Measurements from ENCODE around the gene AATF. TPM values are rescaled to one million over a fixed set of nuclear protein-coding genes. Genes with fewer than 3 reads are reported as not detected.
A peak's percentile ranks its signal among the peaks of the same experiment; 100 is the strongest.

The AATF gene
- total RNA-seq, 1 experiment from 2014 or later = 186 TPM

DNA sequence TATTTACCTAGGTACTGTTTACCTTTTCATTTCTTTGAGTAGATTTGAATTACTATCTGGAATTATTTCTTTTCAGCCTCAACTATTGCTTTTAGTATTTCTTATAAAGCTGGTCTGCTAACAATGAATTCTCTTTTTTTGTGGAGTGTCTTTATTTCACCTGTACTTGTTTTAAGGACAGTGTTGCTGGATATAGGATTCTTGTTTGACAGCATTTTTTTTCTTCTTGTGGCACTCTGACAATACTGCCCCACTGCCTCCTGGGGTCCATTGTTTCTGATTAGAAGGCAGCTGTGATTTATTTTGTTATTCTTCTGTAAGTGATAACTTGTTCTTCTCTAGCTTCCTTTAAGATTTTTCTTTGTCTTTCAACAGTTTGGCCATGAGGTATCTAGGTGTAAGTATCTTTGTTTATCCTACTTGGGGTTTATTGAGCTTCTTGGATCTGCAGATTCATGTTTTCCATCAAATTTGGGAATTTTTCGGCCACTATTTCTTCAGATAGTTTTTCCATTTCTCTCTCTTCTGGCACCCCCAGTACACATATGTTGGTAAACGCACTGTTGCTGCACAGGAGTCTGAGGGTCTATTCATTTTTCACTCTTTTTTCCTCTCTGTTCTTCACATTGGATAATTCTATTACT, 130.4 kb downstream of the AATF start:
- DNase-seq = no peak
- BruUV-seq (replicated peaks) = TSS peak; percentile 18

DNA sequence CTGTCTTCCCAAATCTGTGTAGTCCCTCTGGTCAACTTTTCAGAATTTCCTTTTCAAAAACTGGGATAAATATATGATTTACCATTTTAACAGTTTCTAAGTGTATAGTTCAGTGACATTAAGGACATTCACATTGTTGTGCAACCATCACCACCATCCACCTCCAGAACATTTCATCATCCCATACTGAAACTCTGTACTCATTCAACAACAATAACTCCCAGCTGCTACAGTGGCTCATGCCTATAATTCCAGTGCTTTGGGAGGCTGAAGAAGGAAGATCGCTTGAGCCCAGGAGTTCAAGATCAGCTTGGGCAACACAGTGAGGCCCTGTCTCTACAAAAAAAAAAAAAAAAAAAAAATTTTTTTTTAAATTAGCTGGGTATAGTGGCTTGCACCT, 131.0 kb downstream of the AATF start:
- DNase-seq = no peak
- CTCF ChIA-PET = interaction anchor here (1.0 to 1.9 kb wide), 2 partner anchors 11 to 12 kb away, joined by 3 to 8 read pairs; no protein-coding TSS in a partner anchor
- Mint-ChIP-seq H3K27ac (ENCODE audit: unreplicated experiment) (no peak overlapping the region), H3K4me1 (ENCODE audit: low read depth, unreplicated experiment) (no peaks in the 10 kb centered on the region), H3K4me3 (ENCODE audit: low read depth, unreplicated experiment) (no peak overlapping the region), H3K27me3 (ENCODE audit: unreplicated experiment) (no peaks in the 10 kb centered on the region), H3K9me3 (ENCODE audit: low read depth, unreplicated experiment) (peaks cover 4% of the 10 kb centered on the region), H3K36me3 (ENCODE audit: insufficient read depth, unreplicated experiment) (peaks cover 16% of the 10 kb centered on the region)
- TF ChIP-seq, protein P1, sequence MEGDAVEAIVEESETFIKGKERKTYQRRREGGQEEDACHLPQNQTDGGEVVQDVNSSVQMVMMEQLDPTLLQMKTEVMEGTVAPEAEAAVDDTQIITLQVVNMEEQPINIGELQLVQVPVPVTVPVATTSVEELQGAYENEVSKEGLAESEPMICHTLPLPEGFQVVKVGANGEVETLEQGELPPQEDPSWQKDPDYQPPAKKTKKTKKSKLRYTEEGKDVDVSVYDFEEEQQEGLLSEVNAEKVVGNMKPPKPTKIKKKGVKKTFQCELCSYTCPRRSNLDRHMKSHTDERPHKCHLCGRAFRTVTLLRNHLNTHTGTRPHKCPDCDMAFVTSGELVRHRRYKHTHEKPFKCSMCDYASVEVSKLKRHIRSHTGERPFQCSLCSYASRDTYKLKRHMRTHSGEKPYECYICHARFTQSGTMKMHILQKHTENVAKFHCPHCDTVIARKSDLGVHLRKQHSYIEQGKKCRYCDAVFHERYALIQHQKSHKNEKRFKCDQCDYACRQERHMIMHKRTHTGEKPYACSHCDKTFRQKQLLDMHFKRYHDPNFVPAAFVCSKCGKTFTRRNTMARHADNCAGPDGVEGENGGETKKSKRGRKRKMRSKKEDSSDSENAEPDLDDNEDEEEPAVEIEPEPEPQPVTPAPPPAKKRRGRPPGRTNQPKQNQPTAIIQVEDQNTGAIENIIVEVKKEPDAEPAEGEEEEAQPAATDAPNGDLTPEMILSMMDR (IDR thresholded peaks at IDR 0.05; ENCODE audit: unreplicated experiment) = no peak
- no TSS peak for BruUV-seq (replicated peaks)
- intact Hi-C loops (cut with micrococcal nuclease; ENCODE audit: unreplicated experiment) = no loop called here

More for the DNA sequence above, 130.4 kb downstream of the AATF start:
- Mint-ChIP-seq H3K36me3 (ENCODE audit: insufficient read depth, unreplicated experiment) (peaks cover 13% of the 10 kb centered on the region), H3K27ac (ENCODE audit: unreplicated experiment) (no peak overlapping the region), H3K4me3 (ENCODE audit: low read depth, unreplicated experiment) (no peak overlapping the region), H3K27me3 (ENCODE audit: unreplicated experiment) (no peaks in the 10 kb centered on the region), H3K4me1 (ENCODE audit: low read depth, unreplicated experiment) (no peaks in the 10 kb centered on the region), H3K9me3 (ENCODE audit: low read depth, unreplicated experiment) (peaks cover 4% of the 10 kb centered on the region)
- CTCF ChIA-PET = interaction anchor here (1.0 to 1.9 kb wide), 2 partner anchors 11 to 12 kb away, joined by 3 to 8 read pairs; no protein-coding TSS in a partner anchor
- intact Hi-C loops (cut with micrococcal nuclease; ENCODE audit: unreplicated experiment) = no loop called here
- TF ChIP-seq, protein P1 (IDR thresholded peaks at IDR 0.05; ENCODE audit: unreplicated experiment) = no peak

DNA sequence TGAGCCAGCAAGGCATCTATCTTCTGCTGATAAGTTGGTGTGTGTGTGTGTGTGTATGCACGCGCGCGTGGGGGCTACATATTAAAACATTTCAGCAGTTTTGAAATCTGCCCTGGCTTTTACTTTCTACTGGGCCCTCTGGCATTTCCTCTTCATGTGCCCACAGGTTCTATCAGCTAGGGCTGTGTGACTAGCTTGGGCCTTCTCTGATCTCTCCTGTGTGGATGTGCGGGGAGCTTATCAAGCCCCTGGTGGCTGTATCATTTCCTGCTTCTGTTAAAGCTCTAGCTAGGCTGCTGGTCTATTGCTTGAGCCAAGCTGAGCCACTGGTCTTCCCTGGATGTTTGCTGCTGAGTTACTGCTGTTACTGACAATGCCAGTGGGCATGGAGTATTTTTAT, 132.5 kb downstream of the AATF start:
- Mint-ChIP-seq H3K27ac (ENCODE audit: unreplicated experiment) (peak overlapping the region; percentile 3), H3K9me3 (ENCODE audit: low read depth, unreplicated experiment) (peaks cover 4% of the 10 kb centered on the region), H3K4me1 (ENCODE audit: low read depth, unreplicated experiment) (no peaks in the 10 kb centered on the region), H3K36me3 (ENCODE audit: insufficient read depth, unreplicated experiment) (peaks cover 27% of the 10 kb centered on the region), H3K27me3 (ENCODE audit: unreplicated experiment) (no peaks in the 10 kb centered on the region), H3K4me3 (ENCODE audit: low read depth, unreplicated experiment) (no peak overlapping the region)
- no peak for DNase-seq
- intact Hi-C loops (cut with micrococcal nuclease; ENCODE audit: unreplicated experiment) = no loop called here
- no TSS peak for BruUV-seq (replicated peaks)
- CTCF ChIA-PET = interaction anchor here (0.6 to 3.8 kb wide), 6 partner anchors 9 to 127 kb away, joined by 3 to 16 read pairs (median 11); no protein-coding TSS in a partner anchor
- TF ChIP-seq, protein P1 (IDR thresholded peaks at IDR 0.05; ENCODE audit: unreplicated experiment) = no peak

DNA sequence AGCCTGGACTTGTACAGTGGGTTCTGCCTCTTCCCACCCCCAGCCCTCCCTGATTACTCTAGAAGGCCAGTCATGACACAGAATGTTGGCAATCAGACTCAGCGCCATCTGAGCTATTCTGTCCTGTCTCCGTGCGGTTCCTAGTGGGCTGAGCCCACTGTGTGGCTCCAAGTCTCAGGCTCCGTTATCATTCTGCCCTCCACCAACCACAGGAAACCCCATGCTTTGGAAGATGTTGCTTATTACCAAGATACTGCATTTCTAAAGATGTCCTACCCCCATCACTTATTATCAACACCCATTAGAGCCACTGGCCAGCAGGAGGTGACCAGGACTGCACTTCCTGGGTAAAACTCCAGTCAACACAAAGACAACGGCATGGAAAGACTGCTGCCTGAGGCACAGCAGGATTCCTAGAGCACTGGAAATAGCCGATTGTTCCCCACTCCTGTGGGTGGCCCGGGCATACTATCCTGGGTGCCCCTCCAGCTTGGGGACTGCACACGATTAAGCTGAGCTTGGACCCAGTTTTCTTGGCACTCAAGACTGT, 133.6 kb downstream of the AATF start:
- DNase-seq = no peak
- Mint-ChIP-seq H3K36me3 (ENCODE audit: insufficient read depth, unreplicated experiment) (peaks cover 36% of the 10 kb centered on the region), H3K4me1 (ENCODE audit: low read depth, unreplicated experiment) (peaks cover 4% of the 10 kb centered on the region), H3K27ac (ENCODE audit: unreplicated experiment) (peak overlapping the region; percentile 0), H3K27me3 (ENCODE audit: unreplicated experiment) (no peaks in the 10 kb centered on the region), H3K9me3 (ENCODE audit: low read depth, unreplicated experiment) (peaks cover 4% of the 10 kb centered on the region), H3K4me3 (ENCODE audit: low read depth, unreplicated experiment) (no peak overlapping the region)
- no TSS peak for BruUV-seq (replicated peaks)
- intact Hi-C loops (cut with micrococcal nuclease; ENCODE audit: unreplicated experiment) = no loop called here
- CTCF ChIA-PET = interaction anchor here (0.5 to 3.8 kb wide), 8 partner anchors 10 to 1894 kb away, joined by 3 to 16 read pairs (median 3); no protein-coding TSS in a partner anchor
- TF ChIP-seq, protein P1 (IDR thresholded peaks at IDR 0.05; ENCODE audit: unreplicated experiment) = no peak

All from Calu3 (cell line).